ENCODE measurements around the gene CDH4. TPM values are rescaled to one million over a fixed set of nuclear protein-coding genes. Genes with fewer than 3 reads are reported as not detected.

Gene CDH4
- total RNA-seq, 2 donors from 2014 or later, result 0.07 to 0.94 TPM

GRCh38 chr20:61417221-61417941 is 165.3 kb downstream of the CDH4 start:
- DNase-seq (ENCODE audit: low spot score), result no peak
- no peaks in the 10 kb centered on the region for H3K4me1 ChIP-seq
- no peak overlapping the region for H3K27ac ChIP-seq
- TF ChIP-seq, protein P1, sequence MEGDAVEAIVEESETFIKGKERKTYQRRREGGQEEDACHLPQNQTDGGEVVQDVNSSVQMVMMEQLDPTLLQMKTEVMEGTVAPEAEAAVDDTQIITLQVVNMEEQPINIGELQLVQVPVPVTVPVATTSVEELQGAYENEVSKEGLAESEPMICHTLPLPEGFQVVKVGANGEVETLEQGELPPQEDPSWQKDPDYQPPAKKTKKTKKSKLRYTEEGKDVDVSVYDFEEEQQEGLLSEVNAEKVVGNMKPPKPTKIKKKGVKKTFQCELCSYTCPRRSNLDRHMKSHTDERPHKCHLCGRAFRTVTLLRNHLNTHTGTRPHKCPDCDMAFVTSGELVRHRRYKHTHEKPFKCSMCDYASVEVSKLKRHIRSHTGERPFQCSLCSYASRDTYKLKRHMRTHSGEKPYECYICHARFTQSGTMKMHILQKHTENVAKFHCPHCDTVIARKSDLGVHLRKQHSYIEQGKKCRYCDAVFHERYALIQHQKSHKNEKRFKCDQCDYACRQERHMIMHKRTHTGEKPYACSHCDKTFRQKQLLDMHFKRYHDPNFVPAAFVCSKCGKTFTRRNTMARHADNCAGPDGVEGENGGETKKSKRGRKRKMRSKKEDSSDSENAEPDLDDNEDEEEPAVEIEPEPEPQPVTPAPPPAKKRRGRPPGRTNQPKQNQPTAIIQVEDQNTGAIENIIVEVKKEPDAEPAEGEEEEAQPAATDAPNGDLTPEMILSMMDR (IDR thresholded peaks at IDR 0.05), result no peak
- no peak overlapping the region for H3K4me3 ChIP-seq
- H3K9me3 ChIP-seq, result peaks cover 0 to 9% of the 10 kb centered on the region in 2 donors
- H3K27me3 ChIP-seq, result no peaks in the 10 kb centered on the region
- no peaks in the 10 kb centered on the region for H3K36me3 ChIP-seq

DNA sequence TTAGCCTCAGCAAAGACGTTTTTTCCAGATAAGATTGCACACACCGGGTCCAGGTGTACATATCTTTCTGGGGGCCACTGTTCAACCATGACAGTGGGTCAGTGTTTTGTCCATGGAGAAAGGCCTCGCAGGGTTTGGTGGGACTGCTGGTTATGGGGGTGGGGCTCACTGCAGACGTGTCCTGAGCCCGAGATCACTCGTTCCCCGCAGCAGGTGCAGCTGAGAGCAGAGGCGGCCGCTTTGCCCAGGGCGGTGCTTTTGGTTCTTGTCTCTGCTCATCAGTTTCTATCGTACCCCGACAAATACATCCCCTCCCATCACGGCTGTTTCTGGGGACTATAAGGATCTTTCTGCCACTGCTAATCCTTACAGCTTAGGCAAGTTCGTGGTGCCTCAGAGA is 166.9 kb downstream of the CDH4 start:
- DNase-seq (ENCODE audit: low spot score), result no peak
- no peak overlapping the region for H3K4me3 ChIP-seq
- H3K27me3 ChIP-seq, result no peaks in the 10 kb centered on the region
- TF ChIP-seq, protein P1 (IDR thresholded peaks at IDR 0.05), result no peak
- no peaks in the 10 kb centered on the region for H3K4me1 ChIP-seq
- no peaks in the 10 kb centered on the region for H3K36me3 ChIP-seq
- H3K9me3 ChIP-seq, result peaks cover 0 to 9% of the 10 kb centered on the region in 2 donors
- H3K27ac ChIP-seq, result no peak overlapping the region

DNA sequence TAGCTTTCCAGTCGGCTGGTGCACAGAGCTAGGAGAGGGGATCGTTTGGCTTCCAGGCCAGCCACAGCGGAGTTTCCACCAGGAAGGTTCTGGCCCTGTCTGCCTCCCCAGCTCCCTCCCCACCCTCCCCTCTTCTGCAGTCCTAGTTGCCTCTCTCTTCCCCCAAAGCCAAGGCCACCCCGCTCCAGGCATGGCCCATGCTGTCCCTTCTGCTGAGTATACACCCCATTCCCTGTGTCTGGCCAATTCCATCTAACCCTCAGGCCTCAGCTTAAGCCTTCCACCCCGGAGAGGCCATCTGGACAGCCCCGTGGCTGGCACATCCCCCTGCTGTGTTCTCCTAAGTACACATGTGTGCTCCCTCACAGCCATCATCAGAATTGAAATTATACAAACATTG is 167.4 kb downstream of the CDH4 start:
- no peaks in the 10 kb centered on the region for H3K4me1 ChIP-seq
- no peaks in the 10 kb centered on the region for H3K36me3 ChIP-seq
- no peaks in the 10 kb centered on the region for H3K27me3 ChIP-seq
- H3K4me3 ChIP-seq, result no peak overlapping the region
- H3K9me3 ChIP-seq, result peaks cover 0 to 4% of the 10 kb centered on the region in 2 donors
- DNase-seq (ENCODE audit: low spot score), result no peak
- no peak overlapping the region for H3K27ac ChIP-seq
- TF ChIP-seq, protein P1 (IDR thresholded peaks at IDR 0.05), result no peak

DNA sequence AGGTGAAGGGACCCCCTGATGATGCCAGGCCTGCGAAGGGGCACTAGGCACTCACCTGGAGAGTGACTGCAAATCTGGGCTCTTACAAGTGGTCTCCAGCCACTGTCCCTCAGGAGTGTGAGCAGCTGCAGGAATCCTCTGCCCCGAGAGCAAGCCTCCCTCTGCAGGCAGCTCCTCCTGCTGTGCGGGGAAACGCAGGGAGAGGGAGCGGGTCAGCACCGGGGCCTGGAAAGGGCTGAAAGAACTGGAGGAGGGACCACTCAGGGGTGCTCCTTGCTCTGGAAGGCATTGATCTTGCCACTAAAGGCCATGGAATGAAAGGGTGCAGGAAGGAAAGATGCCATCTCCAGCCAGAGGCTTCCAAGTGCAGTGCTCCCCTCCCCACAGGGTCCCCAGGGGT is 168.0 kb downstream of the CDH4 start:
- no peaks in the 10 kb centered on the region for H3K27me3 ChIP-seq
- H3K4me1 ChIP-seq, result no peaks in the 10 kb centered on the region
- H3K4me3 ChIP-seq, result no peak overlapping the region
- no peaks in the 10 kb centered on the region for H3K9me3 ChIP-seq
- DNase-seq (ENCODE audit: low spot score), result no peak
- H3K36me3 ChIP-seq, result no peaks in the 10 kb centered on the region
- TF ChIP-seq, protein P1 (IDR thresholded peaks at IDR 0.05), result no peak
- H3K27ac ChIP-seq, result no peak overlapping the region

- TF ChIP-seq, protein P1 (IDR thresholded peaks at IDR 0.05), result no peak
- no peaks in the 10 kb centered on the region for H3K9me3 ChIP-seq
- H3K4me3 ChIP-seq, result no peak overlapping the region
- H3K27ac ChIP-seq, result no peak overlapping the region
- H3K4me1 ChIP-seq, result no peaks in the 10 kb centered on the region
- H3K36me3 ChIP-seq, result no peaks in the 10 kb centered on the region
- no peaks in the 10 kb centered on the region for H3K27me3 ChIP-seq
- DNase-seq (ENCODE audit: low spot score), result no peak
Measured at GRCh38 chr20:61420781-61421180, 168.7 kb downstream of the CDH4 start.
